PC-3 (cell line): Measurements from ENCODE around the gene BAMBI. TPM values are rescaled to one million over a fixed set of nuclear protein-coding genes. Genes with fewer than 3 reads are reported as not detected.
A peak's percentile ranks its signal among the peaks of the same experiment; 100 is the strongest.

Experiments used
- ATAC-seq: fragments of 200-7000 bp; cut with Tn5 transposase; 2 replicates; pipeline ENCODE4 v1.9.1; 2020; ENCODE audit warnings: mild to moderate bottlenecking, moderate library complexity
- BruUV-seq: library from RNA; stranded (reverse); fragments of 400-500 nt; replicated peaks from 2 replicates; lab custom pipeline; 2021; lab: Mats Ljungman, UMichigan
- CTCF ChIA-PET: fragments of 300-600 bp; sonication (Branson Sonifier 250); formaldehyde crosslinking; loops from one replicate; lab custom pipeline; 2022; ENCODE audit warnings: antibody characterized with exemption; lab: Charles Lee
- POLR2A ChIA-PET: fragments of 300-600 bp; sonication (Branson Sonifier 250); formaldehyde crosslinking; loops from one replicate; lab custom pipeline; 2022; ENCODE audit warnings: antibody characterized with exemption; ENCODE audit not compliant: unreplicated experiment; lab: Charles Lee
- DNase-seq: peaks from one replicate; pipeline ENCODE4 v3.0.0-alpha.2; 2015
- H2AFZ ChIP-seq: fragments of 300-600 bp; sonication (generic); 2 replicates; pipeline ENCODE4 v1.6.0; 2016; ENCODE audit warnings: antibody characterized with exemption, low read length
- H3F3A ChIP-seq: fragments of 300-600 bp; sonication (generic); one replicate; pipeline ENCODE4 v1.6.0; 2017; ENCODE audit warnings: antibody characterized with exemption, low read length, control low read depth, mild to moderate bottlenecking; ENCODE audit not compliant: unreplicated experiment
- H3K27ac ChIP-seq: fragments of 300-600 bp; sonication (generic); 2 replicates; pipeline ENCODE4 v1.5.1; 2016; ENCODE audit warnings: mild to moderate bottlenecking, low read length
- H3K27me3 ChIP-seq: fragments of 300-600 bp; sonication (generic); 2 replicates; pipeline ENCODE4 v1.6.1; 2016; ENCODE audit warnings: low read length, mixed read lengths
- H3K36me3 ChIP-seq: fragments of 300-600 bp; sonication (generic); 2 replicates; pipeline ENCODE4 v1.6.1; 2016; ENCODE audit warnings: low read depth, mixed run types, low read length, mixed read lengths
- H3K4me1 ChIP-seq: fragments of 300-600 bp; sonication (generic); 2 replicates; pipeline ENCODE4 v1.5.1; 2016; ENCODE audit warnings: low read length; ENCODE audit not compliant: insufficient read depth
- H3K4me2 ChIP-seq: fragments of 300-600 bp; sonication (generic); 2 replicates; pipeline ENCODE4 v1.6.0; 2016; ENCODE audit warnings: low read length
- H3K4me3 ChIP-seq: fragments of 300-600 bp; sonication (generic); 2 replicates; pipeline ENCODE4 v1.5.1; 2016; ENCODE audit warnings: mild to moderate bottlenecking, low read length, mixed read lengths
- H3K79me2 ChIP-seq: fragments of 300-600 bp; sonication (generic); 2 replicates; pipeline ENCODE4 v1.6.1; 2017; ENCODE audit warnings: low read length, mixed read lengths
- H3K9ac ChIP-seq: fragments of 300-600 bp; sonication (generic); 2 replicates; pipeline ENCODE4 v1.6.0; 2016; ENCODE audit warnings: mild to moderate bottlenecking, low read length
- H3K9me2 ChIP-seq: fragments of 300-600 bp; sonication (generic); replicated peaks from 2 replicates; pipeline ENCODE4 v1.6.1; 2016; ENCODE audit warnings: mixed run types, low read length, mixed read lengths
- H3K9me3 ChIP-seq: fragments of 300-600 bp; sonication (generic); 2 replicates; pipeline ENCODE4 v1.6.1; 2016; ENCODE audit warnings: low read length, mixed read lengths
- H4K20me1 ChIP-seq: fragments of 300-600 bp; sonication (generic); 2 replicates; pipeline ENCODE4 v1.6.1; 2016; ENCODE audit warnings: low read length, mixed read lengths
- EZH2 ChIP-seq: fragments of 300-600 bp; sonication (generic); IDR thresholded peaks from one replicate; pipeline ENCODE4 v1.6.1; 2017; ENCODE audit warnings: antibody characterized with exemption, mild to moderate bottlenecking, low read length; ENCODE audit not compliant: unreplicated experiment
- EZH2phosphoT487 ChIP-seq: fragments of 300-600 bp; sonication (generic); IDR thresholded peaks from 2 replicates; pipeline ENCODE4 v1.6.1; 2018; ENCODE audit warnings: mild to moderate bottlenecking, antibody characterized with exemption, low read length, borderline replicate concordance
- intact Hi-C: fragments of 100-400 bp; cut with micrococcal nuclease; formaldehyde crosslinking; loops from 2 replicates; pipeline ENCODE4 v1.9.0; 2023
- total RNA-seq: library from RNA; depleted of rRNA; stranded (reverse); fragments of >200 nt; gene quantifications from 2 replicates; pipeline ENCODE4 v1.2.3, GENCODE V29; 2014
- TF ChIP-seq, protein P1 (sequence below): fragments of 300-600 bp; sonication (generic); conservative IDR thresholded peaks from 2 replicates; pipeline ENCODE4 v1.5.1; 2017; ENCODE audit warnings: antibody characterized with exemption, low read depth, mild to moderate bottlenecking, low read length

Gene BAMBI
- total RNA-seq, 1 experiment from 2014 or later: 9.6 TPM

GRCh38 chr10:28709001-28709710, 31.8 kb downstream of the BAMBI start:
- intact Hi-C loops: no loop called here
- no peaks in the 10 kb centered on the region for H3K9me2 ChIP-seq
- H3K79me2 ChIP-seq: no peaks in the 10 kb centered on the region
- ChIA-PET POLR2A (no interaction called here), CTCF (no interaction called here)
- no peaks in the 10 kb centered on the region for H3K27me3 ChIP-seq
- no peak overlapping the region for H3K9ac ChIP-seq
- no TSS peak for BruUV-seq
- no peak overlapping the region for H3K4me2 ChIP-seq
- TF ChIP-seq, protein P1, sequence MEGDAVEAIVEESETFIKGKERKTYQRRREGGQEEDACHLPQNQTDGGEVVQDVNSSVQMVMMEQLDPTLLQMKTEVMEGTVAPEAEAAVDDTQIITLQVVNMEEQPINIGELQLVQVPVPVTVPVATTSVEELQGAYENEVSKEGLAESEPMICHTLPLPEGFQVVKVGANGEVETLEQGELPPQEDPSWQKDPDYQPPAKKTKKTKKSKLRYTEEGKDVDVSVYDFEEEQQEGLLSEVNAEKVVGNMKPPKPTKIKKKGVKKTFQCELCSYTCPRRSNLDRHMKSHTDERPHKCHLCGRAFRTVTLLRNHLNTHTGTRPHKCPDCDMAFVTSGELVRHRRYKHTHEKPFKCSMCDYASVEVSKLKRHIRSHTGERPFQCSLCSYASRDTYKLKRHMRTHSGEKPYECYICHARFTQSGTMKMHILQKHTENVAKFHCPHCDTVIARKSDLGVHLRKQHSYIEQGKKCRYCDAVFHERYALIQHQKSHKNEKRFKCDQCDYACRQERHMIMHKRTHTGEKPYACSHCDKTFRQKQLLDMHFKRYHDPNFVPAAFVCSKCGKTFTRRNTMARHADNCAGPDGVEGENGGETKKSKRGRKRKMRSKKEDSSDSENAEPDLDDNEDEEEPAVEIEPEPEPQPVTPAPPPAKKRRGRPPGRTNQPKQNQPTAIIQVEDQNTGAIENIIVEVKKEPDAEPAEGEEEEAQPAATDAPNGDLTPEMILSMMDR: no peak
- no peak for TF ChIP-seq EZH2phosphoT487
- H3K4me3 ChIP-seq: no peak overlapping the region
- H2AFZ ChIP-seq: no peak overlapping the region
- no peaks in the 10 kb centered on the region for H3K9me3 ChIP-seq
- no peaks in the 10 kb centered on the region for H4K20me1 ChIP-seq
- no peak for DNase-seq
- H3K36me3 ChIP-seq: no peaks in the 10 kb centered on the region
- no peak overlapping the region for H3K27ac ChIP-seq
- ATAC-seq: no peak
- no peaks in the 10 kb centered on the region for H3F3A ChIP-seq
- H3K4me1 ChIP-seq: no peaks in the 10 kb centered on the region

DNA sequence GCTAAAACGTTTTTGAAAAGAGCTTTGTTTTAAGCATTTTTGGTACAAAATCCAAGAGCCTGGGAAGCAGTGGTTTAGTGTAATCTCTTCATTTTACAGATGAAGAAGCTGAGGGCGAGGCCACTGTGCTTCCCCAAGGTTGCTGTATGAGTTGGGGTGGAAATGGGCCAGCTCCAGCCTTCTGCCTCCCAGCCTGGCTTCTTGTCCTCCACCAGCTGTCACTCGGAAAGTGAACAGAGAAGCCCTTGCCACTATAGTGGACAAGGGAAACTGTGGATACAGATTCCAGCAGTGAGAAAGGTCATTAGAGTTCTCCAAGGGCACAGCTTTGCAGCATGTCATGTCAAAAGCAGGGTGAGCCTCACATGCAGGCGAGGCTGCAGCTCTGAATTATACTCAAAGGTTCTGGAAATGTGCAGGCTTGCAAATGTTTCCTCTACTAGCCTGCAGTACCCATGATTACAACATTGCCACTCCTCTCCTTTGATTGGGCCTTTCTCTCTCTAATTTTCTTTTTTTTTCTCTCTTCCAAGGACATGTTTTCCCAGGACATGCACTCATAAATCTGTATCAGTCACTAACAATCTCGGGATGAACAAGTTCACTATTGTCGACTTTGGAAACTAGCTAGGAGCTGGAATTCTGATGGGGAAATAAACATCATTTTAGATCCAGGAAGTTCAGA, 33.0 kb downstream of the BAMBI start:
- Histone ChIP-seq H3K27me3 (no peaks in the 10 kb centered on the region), H3K9me3 (no peaks in the 10 kb centered on the region), H3K27ac (no peak overlapping the region), H3K4me2 (no peak overlapping the region), H3K4me3 (no peak overlapping the region), H3K9ac (no peak overlapping the region), H3K36me3 (no peaks in the 10 kb centered on the region), H3K4me1 (no peaks in the 10 kb centered on the region), H2AFZ (no peak overlapping the region), H4K20me1 (no peaks in the 10 kb centered on the region), H3F3A (no peaks in the 10 kb centered on the region), H3K9me2 (no peaks in the 10 kb centered on the region), H3K79me2 (no peaks in the 10 kb centered on the region)
- POLR2A ChIA-PET: no interaction called here
- no TSS peak for BruUV-seq
- TF ChIP-seq EZH2: no peak
- CTCF ChIA-PET: no interaction called here
- intact Hi-C loops: no loop called here
- ATAC-seq (no peak), DNase-seq (no peak)

GRCh38 chr10:28711041-28711440, 33.7 kb downstream of the BAMBI start:
- Histone ChIP-seq H3K4me2 (no peak overlapping the region), H2AFZ (no peak overlapping the region), H3K9ac (no peak overlapping the region), H3K27ac (no peak overlapping the region), H3K36me3 (no peaks in the 10 kb centered on the region), H3F3A (no peaks in the 10 kb centered on the region), H3K4me1 (no peaks in the 10 kb centered on the region), H3K9me3 (no peaks in the 10 kb centered on the region), H4K20me1 (no peaks in the 10 kb centered on the region), H3K79me2 (no peaks in the 10 kb centered on the region), H3K9me2 (no peaks in the 10 kb centered on the region), H3K4me3 (no peak overlapping the region), H3K27me3 (no peaks in the 10 kb centered on the region)
- BruUV-seq: no TSS peak
- DNase-seq: peak; percentile 14
- ChIA-PET POLR2A (no interaction called here), CTCF (no interaction called here)
- no peak for ATAC-seq
- intact Hi-C loops: no loop called here
- TF ChIP-seq EZH2 (no peak), EZH2phosphoT487 (no peak)
- TF ChIP-seq, protein P1: no peak
